Measurements from ENCODE around the gene HLA-G.

Gene HLA-G

DNA sequence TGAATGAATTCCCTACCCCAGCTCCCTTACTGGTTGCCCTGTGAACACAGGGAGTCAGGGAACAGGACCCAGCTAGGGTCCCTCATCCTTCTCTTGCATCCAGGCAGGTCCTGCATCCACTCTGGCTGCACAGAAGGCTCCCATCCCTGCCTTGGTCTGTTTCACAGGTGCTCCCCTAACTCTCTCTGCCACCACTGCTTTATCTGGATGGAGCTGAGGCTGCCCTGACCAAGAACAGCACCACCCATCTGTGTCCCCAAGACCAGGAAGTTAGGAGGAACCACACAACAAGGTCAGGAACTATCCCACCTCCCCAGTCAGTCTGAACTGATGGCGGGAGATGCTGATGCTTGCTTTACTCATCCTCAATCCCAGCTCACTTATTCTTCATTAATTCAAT, 16.2 kb upstream of the HLA-G start:
- no peak for TF ChIP-seq CTCF (IDR thresholded peaks at IDR 0.05)

- TF ChIP-seq CTCF (IDR thresholded peaks at IDR 0.05), result no peak
These were observed 14.6 kb upstream of the HLA-G start for GRCh38 chr6:29813066-29813465.

- no peak for TF ChIP-seq CTCF (IDR thresholded peaks at IDR 0.05)
These were observed 13.8 kb upstream of the HLA-G start for GRCh38 chr6:29813809-29814208.

- no peak for TF ChIP-seq CTCF (IDR thresholded peaks at IDR 0.05)
These were observed 13.1 kb upstream of the HLA-G start for GRCh38 chr6:29814379-29815117.

DNA sequence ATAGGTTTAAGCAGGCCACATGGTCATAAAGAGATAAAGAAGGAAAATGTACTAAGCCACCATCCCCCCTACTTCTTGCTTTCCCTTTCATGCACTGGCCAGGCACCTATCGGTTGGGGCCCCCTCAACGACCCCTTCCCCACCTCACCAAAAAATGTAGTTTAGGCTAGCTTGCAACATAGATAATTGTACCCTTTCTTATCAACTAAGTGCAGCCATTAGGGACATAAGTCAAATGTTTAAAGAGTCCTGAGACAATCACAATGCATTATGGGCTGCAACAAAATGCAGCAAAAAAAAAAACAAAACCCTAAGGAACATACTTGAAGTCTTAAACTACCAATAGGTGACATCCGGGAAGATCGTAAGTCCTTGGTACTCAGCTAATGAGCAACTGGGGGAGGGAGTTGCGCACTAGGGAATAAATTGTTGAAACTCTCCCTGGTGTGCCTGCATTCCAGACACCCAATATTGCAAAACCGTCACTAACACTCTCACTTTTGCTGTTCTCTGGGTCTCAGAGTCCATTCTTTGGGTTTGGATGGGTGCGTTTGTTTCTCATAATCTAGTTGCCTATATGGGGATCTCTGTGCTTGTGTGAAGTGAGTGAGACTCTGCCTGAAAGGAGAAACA, 12.4 kb upstream of the HLA-G start:
- no peak for TF ChIP-seq CTCF (IDR thresholded peaks at IDR 0.05)

DNA sequence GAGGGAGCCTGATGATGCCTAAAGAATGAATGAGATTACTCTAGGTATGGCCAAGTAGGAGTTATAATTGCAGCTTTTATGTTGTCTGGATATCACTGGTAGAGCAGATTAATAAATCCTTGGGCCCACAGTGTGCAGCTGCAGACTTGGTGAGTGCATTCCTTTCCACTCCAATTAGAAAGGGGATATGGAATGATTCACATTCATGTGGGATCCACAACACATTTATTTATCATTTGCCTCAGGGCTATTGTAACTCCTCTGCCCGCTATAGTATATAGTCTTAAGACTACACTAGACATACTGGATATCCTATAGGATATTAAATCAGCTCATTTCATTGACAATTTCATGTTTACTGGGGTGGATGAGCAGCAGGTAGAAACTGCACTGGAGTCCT, 11.6 kb upstream of the HLA-G start:
- no peak for TF ChIP-seq CTCF (IDR thresholded peaks at IDR 0.05)

GRCh38 chr6:29818892-29819291, 8.7 kb upstream of the HLA-G start:
- no peak for TF ChIP-seq CTCF (IDR thresholded peaks at IDR 0.05)
